Spleen (tissue), 11 donors: Measurements from ENCODE around the gene COL27A1. TPM values are rescaled to one million over a fixed set of nuclear protein-coding genes. Genes with fewer than 3 reads are reported as not detected.

ENCODE experiments used
- DNase-seq: peaks from one replicate; pipeline ENCODE4 v3.0.0-alpha.2; 2020
- H3K27ac ChIP-seq, 8 donors: fragments of 200-600 bp; sonication (generic) in 7 of 8; 1 replicate in 4 of 8; 2 replicates in 4 of 8; pipeline versions ENCODE4 v1.5.0 to v1.8.0; 2016 to 2021; ENCODE audit warnings: inconsistent platforms in 4 of 8, mild to moderate bottlenecking in 4 of 8, moderate library complexity in 1 of 8
- H3K27me3 ChIP-seq, 7 donors: fragments of 200-600 bp; sonication (generic) in 6 of 7; replicated peaks in 1 of 7; 1 replicate in 4 of 7; 2 replicates in 3 of 7; pipeline versions ENCODE4 v1.5.0 to v1.8.0; 2016 to 2021; ENCODE audit warnings: inconsistent platforms in 3 of 7, mild to moderate bottlenecking in 1 of 7
- H3K36me3 ChIP-seq, 6 donors: fragments of 200-600 bp; sonication (generic) in 5 of 6; 1 replicate in 4 of 6; 2 replicates in 2 of 6; pipeline versions ENCODE4 v1.5.0 to v1.8.0; 2016 to 2021; ENCODE audit warnings: inconsistent platforms in 2 of 6
- H3K4me1 ChIP-seq, 6 donors: fragments of 200-600 bp; sonication (generic) in 5 of 6; 1 replicate in 3 of 6; 2 replicates in 3 of 6; pipeline versions ENCODE4 v1.5.0 to v1.8.0; 2016 to 2021; ENCODE audit warnings: inconsistent platforms in 3 of 6
- H3K4me3 ChIP-seq, 8 donors: fragments of 200-600 bp; sonication (generic) in 7 of 8; 1 replicate in 4 of 8; 2 replicates in 4 of 8; pipeline versions ENCODE4 v1.5.0 to v1.8.0; 2016 to 2021; ENCODE audit warnings: inconsistent platforms in 4 of 8, mild to moderate bottlenecking in 4 of 8, moderate library complexity in 2 of 8
- H3K9me3 ChIP-seq, 8 donors: fragments of 200-600 bp; sonication (generic) in 7 of 8; 1 replicate in 4 of 8; 2 replicates in 4 of 8; pipeline versions ENCODE4 v1.5.0 to v1.8.0; 2016 to 2021; ENCODE audit warnings: inconsistent platforms in 4 of 8
- POLR2A ChIP-seq, 3 donors: fragments of 450-650 bp; IDR thresholded peaks; one replicate each; pipeline ENCODE4 v1.5.1; 2017; ENCODE audit warnings: antibody characterized with exemption in 3 of 3, mild to moderate bottlenecking in 1 of 3
- POLR2AphosphoS5 ChIP-seq, 3 donors: sonication (generic); formaldehyde crosslinking; IDR thresholded peaks; one replicate each; pipeline ENCODE4 v1.5.1; 2017; ENCODE audit warnings: antibody characterized with exemption in 3 of 3
- WGBS, 5 donors: extraction: QIAGEN DNeasy Blood & Tissue Kit in 3 of 5; methylation state at CpG; one replicate each; pipeline versions ENCODE4 v1.1.5 to v1.1.7; 2013 to 2018; 5-methylcytosine and 5-hydroxymethylcytosine counted together
- intact Hi-C: fragments of 100-400 bp; cut with DNase I; formaldehyde crosslinking; loops from one replicate; pipeline ENCODE4 v1.15.0; 2023; ENCODE audit warnings: low total_unique reads
- polyA plus RNA-seq, 3 donors: library from polyadenylated mRNA; stranded (reverse); fragments of 200-250 nt; gene quantifications; one replicate each; pipeline ENCODE4 v1.2.1, GENCODE V29; 2013
- total RNA-seq, 7 donors: library from RNA; depleted of rRNA in 3 of 7; stranded (reverse); fragments of >200 nt in 3 of 7; fragmentation: NEBNext Ultra II Directional in 4 of 7; extraction: Animal tissue kit (Norgen Biotek cat#: 25700) in 4 of 7; gene quantifications; one replicate each; pipeline versions ENCODE4 v1.1.0 to v1.2.1, GENCODE V29; 2016 to 2021
- TF ChIP-seq, protein P1 (sequence below), 11 experiments: fragments of 200-600 bp in 7 of 11; fragments of 450-650 bp in 4 of 11; sonication (generic) in 4 of 11; IDR thresholded peaks in 8 of 11; conservative IDR thresholded peaks in 3 of 11; 1 replicate in 7 of 11; 2 replicates in 4 of 11; pipeline versions ENCODE4 v1.4.0 to v1.8.0; 2016 to 2021; ENCODE audit warnings: antibody characterized with exemption in 11 of 11, inconsistent platforms in 4 of 11, mild to moderate bottlenecking in 1 of 11
- donor health status: healthy with polysubstance abuse.
- donor health status: DM: no; HTN: no; CAD: no; lungs with moderate emphysema.
- donor health status: DM: no; HTN: no; CAD: no.
- donor health status: Bipolar disorder and iron deficiency.
- donor health status: healthy.
- donor health status: DM: no; HTN: no; CAD: no.
- donor health status: DM: yes; HTN: yes; CAD: no.

Gene COL27A1
- total and polyA plus RNA-seq, 10 donors = 2.1 to 23.4 (median 6.1) TPM

DNA sequence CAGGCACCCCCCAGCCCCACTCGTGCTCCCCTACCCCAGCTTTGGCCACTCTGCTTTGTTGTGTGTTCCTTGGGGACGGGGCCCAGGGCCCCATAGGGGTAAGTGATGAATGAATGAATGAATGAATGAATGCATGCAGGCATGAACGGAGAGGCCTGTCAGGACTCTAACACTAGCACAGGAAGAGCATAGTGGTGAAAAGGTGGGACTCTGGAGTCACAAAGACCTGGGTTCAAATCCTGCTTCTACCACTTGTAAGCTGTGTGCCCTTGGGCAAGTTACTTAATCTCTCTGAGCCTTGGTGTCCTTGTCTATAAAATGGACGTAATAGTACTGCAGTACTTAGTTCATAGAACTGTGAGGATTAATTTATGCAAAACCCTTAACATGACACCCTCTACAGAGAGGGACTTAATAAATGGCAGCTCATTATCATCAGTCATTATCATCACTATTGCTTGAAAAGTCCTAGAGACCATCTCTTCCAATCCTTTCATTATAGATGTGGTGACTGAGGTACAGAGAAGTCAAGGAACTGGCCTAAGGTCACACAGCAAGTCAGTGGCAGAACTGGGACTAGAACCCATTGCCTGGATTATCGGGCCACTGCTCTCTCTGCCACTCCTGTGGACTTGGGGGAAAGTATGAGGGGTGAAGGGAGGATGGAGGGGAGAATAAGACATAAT is 187.6 kb downstream of the COL27A1 start:
- H3K4me1 ChIP-seq = peaks cover 0 to 60% (median 16%) of the 10 kb centered on the region in 6 donors
- no peak overlapping the region for H3K4me3 ChIP-seq
- no peak for DNase-seq
- no peak for TF ChIP-seq POLR2A (IDR thresholded peaks at IDR 0.05)
- no peak for TF ChIP-seq POLR2AphosphoS5 (IDR thresholded peaks at IDR 0.05)
- TF ChIP-seq, protein P1, sequence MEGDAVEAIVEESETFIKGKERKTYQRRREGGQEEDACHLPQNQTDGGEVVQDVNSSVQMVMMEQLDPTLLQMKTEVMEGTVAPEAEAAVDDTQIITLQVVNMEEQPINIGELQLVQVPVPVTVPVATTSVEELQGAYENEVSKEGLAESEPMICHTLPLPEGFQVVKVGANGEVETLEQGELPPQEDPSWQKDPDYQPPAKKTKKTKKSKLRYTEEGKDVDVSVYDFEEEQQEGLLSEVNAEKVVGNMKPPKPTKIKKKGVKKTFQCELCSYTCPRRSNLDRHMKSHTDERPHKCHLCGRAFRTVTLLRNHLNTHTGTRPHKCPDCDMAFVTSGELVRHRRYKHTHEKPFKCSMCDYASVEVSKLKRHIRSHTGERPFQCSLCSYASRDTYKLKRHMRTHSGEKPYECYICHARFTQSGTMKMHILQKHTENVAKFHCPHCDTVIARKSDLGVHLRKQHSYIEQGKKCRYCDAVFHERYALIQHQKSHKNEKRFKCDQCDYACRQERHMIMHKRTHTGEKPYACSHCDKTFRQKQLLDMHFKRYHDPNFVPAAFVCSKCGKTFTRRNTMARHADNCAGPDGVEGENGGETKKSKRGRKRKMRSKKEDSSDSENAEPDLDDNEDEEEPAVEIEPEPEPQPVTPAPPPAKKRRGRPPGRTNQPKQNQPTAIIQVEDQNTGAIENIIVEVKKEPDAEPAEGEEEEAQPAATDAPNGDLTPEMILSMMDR (IDR thresholded peaks at IDR 0.05 in 8 of 11, conservative IDR thresholded peaks at IDR 0.05 in 3 of 11) = no peak
- H3K27ac ChIP-seq = peak overlapping the region in 3 of 8 donors; percentile 64 to 76 (median 74)
- intact Hi-C loops = loop anchor here (10.0 kb wide), 1 partner anchor 52 kb away; no protein-coding TSS in a partner anchor
- no peaks in the 10 kb centered on the region for H3K27me3 ChIP-seq
- peaks cover 12 to 100% (median 100%) of the 10 kb centered on the region in 6 donors for H3K36me3 ChIP-seq
- WGBS, 5 donors = 90 to 92% (median 92%) methylated on average over 5 of the region's 5 CpGs
- H3K9me3 ChIP-seq = no peaks in the 10 kb centered on the region

DNA sequence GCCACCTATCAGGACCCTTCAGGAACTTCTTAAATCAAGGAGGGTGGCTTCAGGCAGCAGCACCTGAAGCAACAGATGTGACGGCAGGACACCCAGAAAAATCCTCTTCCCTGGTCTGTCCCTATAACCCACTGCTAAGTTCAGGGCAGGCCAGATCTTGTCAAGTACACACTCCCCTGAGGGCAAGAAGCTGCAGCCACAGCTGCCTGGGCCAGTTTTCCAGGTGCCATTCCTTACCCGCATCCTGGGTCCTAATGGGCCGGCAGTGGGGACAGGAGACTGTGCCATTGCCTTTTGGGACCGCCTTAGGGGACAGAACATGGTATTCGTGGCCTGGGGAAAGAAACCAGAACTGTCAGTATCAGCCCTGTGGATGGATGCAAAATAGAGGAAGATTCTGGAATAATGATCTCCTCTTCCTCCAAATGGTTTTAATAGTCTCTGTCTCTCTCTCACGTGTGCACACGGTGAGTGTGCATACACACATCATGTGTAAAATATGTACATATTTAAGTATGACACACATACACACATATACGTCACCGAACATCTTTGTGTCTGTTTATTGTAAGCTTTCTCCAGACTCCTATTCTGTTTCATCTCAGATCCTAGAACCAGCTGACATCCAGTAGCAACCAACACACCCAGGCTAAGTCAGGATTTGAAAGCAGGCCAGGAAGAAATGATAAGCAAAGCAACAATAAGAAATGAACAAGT is 188.3 kb downstream of the COL27A1 start:
- no peak overlapping the region for H3K4me3 ChIP-seq
- intact Hi-C loops = loop anchor here (10.0 kb wide), 1 partner anchor 51 kb away; no protein-coding TSS in a partner anchor
- H3K27me3 ChIP-seq = no peaks in the 10 kb centered on the region
- peak; percentile 47 for DNase-seq
- peak overlapping the region in 3 of 8 donors; percentile 26 to 76 (median 64) for H3K27ac ChIP-seq
- peaks cover 10 to 100% (median 100%) of the 10 kb centered on the region in 6 donors for H3K36me3 ChIP-seq
- no peaks in the 10 kb centered on the region for H3K9me3 ChIP-seq
- 90 to 92% (median 91%) methylated on average over 8 to 9 of the region's 9 CpGs for WGBS, 5 donors
- peak in 1 of 3 donors; percentile 31 for TF ChIP-seq POLR2AphosphoS5 (IDR thresholded peaks at IDR 0.05)
- TF ChIP-seq, protein P1 (IDR thresholded peaks at IDR 0.05 in 8 of 11, conservative IDR thresholded peaks at IDR 0.05 in 3 of 11) = no peak
- peaks cover 0 to 64% (median 20%) of the 10 kb centered on the region in 6 donors for H3K4me1 ChIP-seq

DNA sequence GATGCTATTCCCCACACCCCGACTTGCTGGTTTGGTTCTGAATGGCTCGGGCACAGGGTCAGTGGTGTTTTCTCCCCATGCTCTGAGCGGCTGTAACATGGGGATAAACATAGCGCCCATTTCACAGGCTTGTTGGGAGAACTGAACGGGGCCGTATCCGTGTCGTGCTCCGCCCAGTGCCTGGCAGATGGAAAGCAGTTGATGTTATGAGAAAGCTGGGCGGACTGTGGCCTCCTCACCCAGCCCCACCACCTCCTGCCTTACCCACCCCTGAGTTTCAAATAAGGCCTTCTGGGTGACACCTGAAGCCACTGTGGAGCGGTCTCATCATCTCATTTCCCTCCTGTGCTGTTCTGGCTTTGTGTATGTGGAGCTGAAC is 188.8 kb downstream of the COL27A1 start:
- 94 to 98% (median 95%) methylated on average over 11 of the region's 11 CpGs for WGBS, 5 donors
- Histone ChIP-seq H3K9me3 (no peaks in the 10 kb centered on the region), H3K4me1 (peaks cover 1 to 64% (median 23%) of the 10 kb centered on the region in 6 donors), H3K4me3 (no peak overlapping the region), H3K36me3 (peaks cover 10 to 100% (median 100%) of the 10 kb centered on the region in 6 donors), H3K27me3 (no peaks in the 10 kb centered on the region), H3K27ac (peak overlapping the region in 1 of 8 donors; percentile 76)
- peak; percentile 49 for DNase-seq
- intact Hi-C loops = loop anchor here (10.0 kb wide), 1 partner anchor 51 kb away; no protein-coding TSS in a partner anchor
- TF ChIP-seq POLR2AphosphoS5 (IDR thresholded peaks at IDR 0.05) = peak in 2 of 3 donors; percentile 37 to 43
- TF ChIP-seq POLR2A (IDR thresholded peaks at IDR 0.05) = no peak
- TF ChIP-seq, protein P1 (IDR thresholded peaks at IDR 0.05 in 8 of 11, conservative IDR thresholded peaks at IDR 0.05 in 3 of 11) = no peak

DNA sequence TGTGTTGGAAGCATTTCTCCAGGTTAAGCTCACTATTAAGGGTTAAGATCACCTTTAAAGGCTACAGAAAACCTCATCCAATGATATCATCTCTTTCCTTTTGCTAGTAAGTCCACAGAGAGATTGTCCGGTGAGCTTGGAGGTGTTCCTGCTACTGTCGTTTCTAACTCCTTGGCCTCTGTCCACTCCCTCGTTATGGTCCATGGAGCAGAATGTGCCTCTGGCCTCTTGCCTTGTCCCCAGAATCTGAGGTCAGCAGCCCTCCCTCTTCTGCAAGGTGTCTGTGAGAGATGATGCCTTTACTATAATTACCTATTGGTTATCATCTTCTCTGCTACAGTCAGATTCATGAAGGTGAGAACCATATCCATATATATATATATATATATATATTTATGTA is 189.4 kb downstream of the COL27A1 start:
- intact Hi-C loops = loop anchor here (10.0 kb wide), 1 partner anchor 50 kb away; no protein-coding TSS in a partner anchor
- Histone ChIP-seq H3K36me3 (peaks cover 10 to 100% (median 100%) of the 10 kb centered on the region in 6 donors), H3K27ac (peak overlapping the region in 1 of 8 donors; percentile 76), H3K4me3 (no peak overlapping the region), H3K4me1 (peaks cover 7 to 64% (median 23%) of the 10 kb centered on the region in 6 donors), H3K27me3 (no peaks in the 10 kb centered on the region), H3K9me3 (no peaks in the 10 kb centered on the region)
- DNase-seq = no peak
- 76 to 86% (median 78%) methylated on average over 3 of the region's 3 CpGs for WGBS, 5 donors
- TF ChIP-seq, protein P1 (IDR thresholded peaks at IDR 0.05 in 8 of 11, conservative IDR thresholded peaks at IDR 0.05 in 3 of 11) = no peak
- no peak for TF ChIP-seq POLR2A (IDR thresholded peaks at IDR 0.05)
- no peak for TF ChIP-seq POLR2AphosphoS5 (IDR thresholded peaks at IDR 0.05)
